ENCODE measurements around the gene ME2. TPM values are rescaled to one million over a fixed set of nuclear protein-coding genes. Genes with fewer than 3 reads are reported as not detected.

ME2 gene
- total and polyA plus RNA-seq, 9 of the 15 experiments (the other 6 are each of a cell fraction or from before 2014, with no cell fraction given) = 12.3 to 54.4 (median 36.2) TPM

- Histone ChIP-seq H3K79me2 (ENCODE audit: control insufficient read depth, insufficient read depth, low read length) (no peaks in the 10 kb centered on the region), H3K36me3 (ENCODE audit: control insufficient read depth, insufficient read depth, low read length) (peaks cover 4% of the 10 kb centered on the region; the same call in 2 of the 3 replicates), H3K9me1 (ENCODE audit: control insufficient read depth, insufficient read depth, low read length) (no peaks in the 10 kb centered on the region), H3K9me3 (replicated peaks; ENCODE audit: control insufficient read depth, insufficient read depth, low read depth, low read length) (no peaks in the 10 kb centered on the region), H4K20me1 (replicated peaks; ENCODE audit: control insufficient read depth, insufficient read depth, low read length) (no peaks in the 10 kb centered on the region), H3K4me2 (ENCODE audit: insufficient read depth, low read length) (no peak overlapping the region), H3K9ac (ENCODE audit: insufficient read depth in 1 of 2, low read depth in 2 of 2, low read length in 2 of 2) (no peak overlapping the region), H3K4me3 (no peak overlapping the region), H2AFZ (ENCODE audit: low read depth, low read length) (no peak overlapping the region), H3K27me3 (ENCODE audit: control insufficient read depth in 2 of 2, insufficient read depth in 2 of 2, low read length in 2 of 2) (no peaks in the 10 kb centered on the region), H3K4me1 (replicated peaks in 1 of 2; ENCODE audit: control insufficient read depth in 2 of 2, insufficient read depth in 2 of 2, low read length in 2 of 2) (no peaks in the 10 kb centered on the region; a peak in 2 of 5 replicates), H3K27ac (ENCODE audit: extremely low read depth, low read depth, low read length) (no peak overlapping the region)
- FAIRE-seq (no peak), ATAC-seq (no peak), DNase-seq (ENCODE audit: extremely low read depth in 1 of 4, low spot score in 3 of 4) (no peak)
- BruUV-seq (replicated peaks) = no TSS peak
- TF ChIP-seq SRSF3 (IDR thresholded peaks at IDR 0.05; ENCODE audit: insufficient read depth, low read length) (no peak), FOXA1 (IDR thresholded peaks at IDR 0.05; ENCODE audit: borderline replicate concordance) (no peak), ARID3A (IDR thresholded peaks at IDR 0.05; ENCODE audit: borderline replicate concordance, low read depth, low read length) (no peak), TFAM (CRISPR knock-in tag; conservative IDR thresholded peaks at IDR 0.05) (no peak), NRF1 (conservative IDR thresholded peaks at IDR 0.05 in 1 of 2, IDR thresholded peaks at IDR 0.05 in 1 of 2) (no peak), POLR2G (IDR thresholded peaks at IDR 0.05; ENCODE audit: low read depth, low read length) (no peak), HCFC1 (IDR thresholded peaks at IDR 0.05; ENCODE audit: low read depth, low read length) (no peak), ZSCAN32 (CRISPR knock-in tag; IDR thresholded peaks at IDR 0.05) (no peak), FOXJ3 (CRISPR knock-in tag; IDR thresholded peaks at IDR 0.05) (no peak), MBD2 (IDR thresholded peaks at IDR 0.05; ENCODE audit: borderline replicate concordance, low read depth) (no peak), ZNF75A (CRISPR knock-in tag; IDR thresholded peaks at IDR 0.05) (no peak), ZNF644 (tag; IDR thresholded peaks at IDR 0.05; ENCODE audit: low read depth) (no peak), KDM1A (IDR thresholded peaks at IDR 0.05) (no peak), ZNF830 (CRISPR knock-in tag; IDR thresholded peaks at IDR 0.05) (no peak)
- in situ Hi-C loops (cut with MboI) = no loop called here
- ChIA-PET POLR2A (no interaction called here), CTCF (ENCODE audit: low intra/inter-chr PET ratio) (no interaction called here)
- intact Hi-C loops (cut with micrococcal nuclease) = no loop called here
- WGBS (ENCODE audit: insufficient coverage, low coverage, missing lambda C conversion rate) = 39% methylated on average over 3 of the region's 4 CpGs
Measured at GRCh38 chr18:50950626-50951025, 71.7 kb downstream of the ME2 start.

All from K562 (cell line).